Measurements from ENCODE around the gene PANX3. TPM values are rescaled to one million over a fixed set of nuclear protein-coding genes. Genes with fewer than 3 reads are reported as not detected.

The PANX3 gene, protein sequence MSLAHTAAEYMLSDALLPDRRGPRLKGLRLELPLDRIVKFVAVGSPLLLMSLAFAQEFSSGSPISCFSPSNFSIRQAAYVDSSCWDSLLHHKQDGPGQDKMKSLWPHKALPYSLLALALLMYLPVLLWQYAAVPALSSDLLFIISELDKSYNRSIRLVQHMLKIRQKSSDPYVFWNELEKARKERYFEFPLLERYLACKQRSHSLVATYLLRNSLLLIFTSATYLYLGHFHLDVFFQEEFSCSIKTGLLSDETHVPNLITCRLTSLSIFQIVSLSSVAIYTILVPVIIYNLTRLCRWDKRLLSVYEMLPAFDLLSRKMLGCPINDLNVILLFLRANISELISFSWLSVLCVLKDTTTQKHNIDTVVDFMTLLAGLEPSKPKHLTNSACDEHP
- not detected in 2 replicates for total RNA-seq (2012; rRNA removed)

DNA sequence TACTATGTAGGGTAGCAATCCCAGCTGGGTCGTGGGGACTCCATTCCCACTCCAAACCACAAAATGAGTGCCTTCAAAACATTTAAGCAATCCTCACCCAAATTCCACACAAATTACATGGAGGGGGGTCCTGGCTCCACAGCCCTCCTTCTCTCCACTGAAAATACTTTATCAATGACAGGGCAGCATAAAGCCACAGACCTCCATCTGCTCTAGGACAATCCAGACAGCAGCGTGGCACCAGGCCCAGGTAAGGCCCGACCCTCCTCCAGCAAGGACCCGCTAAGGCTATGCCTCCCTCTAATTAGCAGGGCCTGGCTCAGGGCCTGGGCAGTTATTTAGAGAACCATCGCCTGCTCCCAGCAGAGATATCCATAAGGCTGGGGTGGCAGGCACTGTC is at the start of gene PANX3:
Gene PANX3, plus strand, starts transcription at position 365 of the 400 bp plus-strand sequence. CDS start 129 bp downstream, outside the sequence.
- H3K36me3 ChIP-seq (ENCODE audit: insufficient read depth, low read length), result no peaks in the 10 kb centered on the region
- no peak within 1 kb of the TSS for H3K4me2 ChIP-seq (ENCODE audit: low read length)
- no peak within 1 kb of the TSS for H3K4me3 ChIP-seq (ENCODE audit: low read length)
- no peaks in the 10 kb centered on the region for H3K4me1 ChIP-seq (ENCODE audit: control insufficient read depth, insufficient read depth, low read length)
- H3K27me3 ChIP-seq (ENCODE audit: control insufficient read depth, insufficient read depth, low read length), result peaks cover 13% of the 10 kb centered on the region
- no peak within 1 kb of the TSS for H3K9ac ChIP-seq (ENCODE audit: low read depth, low read length)
- H3K9me3 ChIP-seq (replicated peaks; ENCODE audit: low read length), result no peaks in the 10 kb centered on the region

DNA sequence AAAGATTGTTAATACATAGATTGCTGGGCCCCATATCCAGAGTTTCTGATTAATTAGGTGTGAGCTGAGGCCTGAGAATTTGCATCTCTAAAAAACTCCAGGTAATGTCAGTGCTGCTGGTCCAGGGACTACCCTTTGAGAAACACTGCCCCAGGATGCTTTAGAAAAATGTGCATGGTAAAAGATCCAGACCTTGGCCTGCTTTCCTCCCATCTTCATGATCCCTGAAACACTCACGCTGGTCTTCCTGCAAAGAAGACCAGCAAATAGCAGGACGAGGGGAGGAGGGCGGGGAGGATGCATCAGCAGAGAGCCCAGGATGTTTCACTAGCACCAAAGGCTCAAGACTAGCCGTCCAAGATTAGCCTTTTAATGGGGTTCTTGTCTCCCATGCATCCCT is 41.5 kb upstream of the PANX3 start, which contains the start of gene OR8A1:
Gene OR8A1, plus strand, starts transcription at position 301 of the 400 bp plus-strand sequence. CDS start 123 bp downstream, outside the sequence.
- Histone ChIP-seq H3K4me3 (ENCODE audit: low read length) (no peak within 1 kb of the TSS), H3K27me3 (ENCODE audit: control insufficient read depth, insufficient read depth, low read length) (peaks cover 11% of the 10 kb centered on the region), H3K4me1 (ENCODE audit: control insufficient read depth, insufficient read depth, low read length) (no peaks in the 10 kb centered on the region), H3K4me2 (ENCODE audit: low read length) (no peak within 1 kb of the TSS), H3K9me3 (replicated peaks; ENCODE audit: low read length) (no peaks in the 10 kb centered on the region), H3K9ac (ENCODE audit: low read depth, low read length) (no peak within 1 kb of the TSS), H3K36me3 (ENCODE audit: insufficient read depth, low read length) (no peaks in the 10 kb centered on the region)

DNA sequence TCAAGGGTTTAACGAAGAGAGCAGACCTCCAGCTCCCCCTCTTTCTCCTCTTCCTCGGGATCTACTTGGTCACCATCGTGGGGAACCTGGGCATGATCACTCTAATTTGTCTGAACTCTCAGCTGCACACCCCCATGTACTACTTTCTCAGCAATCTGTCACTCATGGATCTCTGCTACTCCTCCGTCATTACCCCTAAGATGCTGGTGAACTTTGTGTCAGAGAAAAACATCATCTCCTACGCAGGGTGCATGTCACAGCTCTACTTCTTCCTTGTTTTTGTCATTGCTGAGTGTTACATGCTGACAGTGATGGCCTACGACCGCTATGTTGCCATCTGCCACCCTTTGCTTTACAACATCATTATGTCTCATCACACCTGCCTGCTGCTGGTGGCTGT is 41.1 kb upstream of the PANX3 start:
- H3K9ac ChIP-seq (ENCODE audit: low read depth, low read length), result no peak overlapping the region
- no peak overlapping the region for H3K4me2 ChIP-seq (ENCODE audit: low read length)
- H3K27me3 ChIP-seq (ENCODE audit: control insufficient read depth, insufficient read depth, low read length), result peaks cover 13% of the 10 kb centered on the region
- no peaks in the 10 kb centered on the region for H3K36me3 ChIP-seq (ENCODE audit: insufficient read depth, low read length)
- H3K4me3 ChIP-seq (ENCODE audit: low read length), result no peak overlapping the region
- H3K9me3 ChIP-seq (replicated peaks; ENCODE audit: low read length), result no peaks in the 10 kb centered on the region
- H3K4me1 ChIP-seq (ENCODE audit: control insufficient read depth, insufficient read depth, low read length), result no peaks in the 10 kb centered on the region

DNA sequence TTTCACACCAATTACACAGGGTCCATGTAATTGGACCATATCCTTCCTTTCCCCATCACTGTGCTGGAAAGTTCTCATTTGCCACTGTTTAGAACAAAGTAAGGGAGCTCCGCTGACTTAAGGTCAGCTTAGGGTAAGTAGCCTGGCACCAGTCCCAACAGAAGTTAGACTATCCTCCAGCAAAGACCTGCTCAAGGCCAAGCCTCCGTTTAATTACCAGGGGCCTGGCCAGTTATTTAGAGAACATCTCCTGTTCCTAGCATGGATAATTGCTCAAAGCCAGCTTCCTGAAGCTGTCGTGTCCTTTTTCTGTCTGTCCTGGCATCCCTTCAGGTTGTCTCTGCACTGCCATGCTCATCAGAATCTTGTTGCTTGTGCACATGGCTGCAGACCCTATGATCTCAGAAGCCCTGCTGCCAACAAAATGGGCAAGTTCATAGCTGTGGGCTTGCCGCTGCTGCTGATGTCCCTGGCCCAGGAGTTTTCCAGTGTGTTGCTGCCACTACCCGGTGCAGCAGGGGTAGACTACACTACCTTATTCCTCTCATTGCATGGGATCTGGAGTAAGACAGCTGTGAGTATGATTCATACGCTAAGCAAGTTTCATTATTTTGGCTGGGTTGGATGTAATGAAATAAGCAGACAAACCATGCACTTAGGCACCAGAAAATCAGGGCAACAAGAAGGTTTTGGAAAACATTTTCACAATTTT is 33.4 kb upstream of the PANX3 start:
- H3K9ac ChIP-seq (ENCODE audit: low read depth, low read length), result no peak overlapping the region
- no peaks in the 10 kb centered on the region for H3K9me3 ChIP-seq (replicated peaks; ENCODE audit: low read length)
- no peak overlapping the region for H3K4me2 ChIP-seq (ENCODE audit: low read length)
- H3K4me3 ChIP-seq (ENCODE audit: low read length), result no peak overlapping the region
- H3K27me3 ChIP-seq (ENCODE audit: control insufficient read depth, insufficient read depth, low read length), result peaks cover 15% of the 10 kb centered on the region
- no peaks in the 10 kb centered on the region for H3K4me1 ChIP-seq (ENCODE audit: control insufficient read depth, insufficient read depth, low read length)
- H3K36me3 ChIP-seq (ENCODE audit: insufficient read depth, low read length), result no peaks in the 10 kb centered on the region

DNA sequence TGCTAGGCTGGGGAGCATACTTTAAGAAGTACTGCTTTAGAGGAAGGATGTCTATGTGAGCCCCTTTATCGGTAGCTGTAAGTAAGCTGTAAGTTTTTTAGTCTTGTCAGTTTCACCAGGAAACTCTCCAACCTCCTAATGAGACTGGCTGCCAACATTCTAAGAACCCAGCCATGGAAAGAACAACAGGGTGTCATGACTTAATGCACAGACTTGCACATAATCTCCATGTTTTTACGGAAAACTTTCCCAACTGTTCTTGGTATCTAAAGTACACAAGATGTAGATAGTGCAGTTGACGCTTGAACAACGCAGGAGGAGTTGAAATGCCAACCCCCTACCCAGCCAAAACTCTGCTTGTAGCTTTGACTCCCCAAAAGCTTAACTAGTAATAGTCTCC is 32.5 kb upstream of the PANX3 start:
- no peak overlapping the region for H3K4me2 ChIP-seq (ENCODE audit: low read length)
- peaks cover 19% of the 10 kb centered on the region for H3K27me3 ChIP-seq (ENCODE audit: control insufficient read depth, insufficient read depth, low read length)
- H3K9ac ChIP-seq (ENCODE audit: low read depth, low read length), result no peak overlapping the region
- H3K36me3 ChIP-seq (ENCODE audit: insufficient read depth, low read length), result no peaks in the 10 kb centered on the region
- no peaks in the 10 kb centered on the region for H3K4me1 ChIP-seq (ENCODE audit: control insufficient read depth, insufficient read depth, low read length)
- no peaks in the 10 kb centered on the region for H3K9me3 ChIP-seq (replicated peaks; ENCODE audit: low read length)
- no peak overlapping the region for H3K4me3 ChIP-seq (ENCODE audit: low read length)

DNA sequence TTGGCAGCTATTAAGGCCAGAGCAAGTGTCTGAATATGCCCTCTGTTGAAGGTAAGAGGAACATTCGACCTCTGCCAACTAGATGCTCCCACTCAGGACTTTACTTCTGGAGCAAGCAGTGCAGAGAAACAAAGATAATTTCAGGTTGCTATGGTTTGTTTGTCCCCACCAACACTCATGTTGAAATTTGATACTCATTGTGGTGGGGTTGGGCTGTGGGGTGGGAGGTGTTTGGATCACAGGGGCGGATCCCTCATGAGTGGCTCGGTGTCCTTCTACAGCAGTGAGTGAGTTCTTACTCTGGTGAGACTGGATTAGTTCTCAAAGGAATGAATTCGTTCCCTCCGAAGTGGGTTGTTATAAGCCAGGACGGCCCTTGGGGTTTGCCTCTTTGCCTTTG is 29.4 kb upstream of the PANX3 start:
- H3K36me3 ChIP-seq (ENCODE audit: insufficient read depth, low read length), result no peaks in the 10 kb centered on the region
- H3K9me3 ChIP-seq (replicated peaks; ENCODE audit: low read length), result no peaks in the 10 kb centered on the region
- no peak overlapping the region for H3K4me2 ChIP-seq (ENCODE audit: low read length)
- H3K27me3 ChIP-seq (ENCODE audit: control insufficient read depth, insufficient read depth, low read length), result peaks cover 17% of the 10 kb centered on the region
- no peak overlapping the region for H3K9ac ChIP-seq (ENCODE audit: low read depth, low read length)
- no peaks in the 10 kb centered on the region for H3K4me1 ChIP-seq (ENCODE audit: control insufficient read depth, insufficient read depth, low read length)
- H3K4me3 ChIP-seq (ENCODE audit: low read length), result no peak overlapping the region

DNA sequence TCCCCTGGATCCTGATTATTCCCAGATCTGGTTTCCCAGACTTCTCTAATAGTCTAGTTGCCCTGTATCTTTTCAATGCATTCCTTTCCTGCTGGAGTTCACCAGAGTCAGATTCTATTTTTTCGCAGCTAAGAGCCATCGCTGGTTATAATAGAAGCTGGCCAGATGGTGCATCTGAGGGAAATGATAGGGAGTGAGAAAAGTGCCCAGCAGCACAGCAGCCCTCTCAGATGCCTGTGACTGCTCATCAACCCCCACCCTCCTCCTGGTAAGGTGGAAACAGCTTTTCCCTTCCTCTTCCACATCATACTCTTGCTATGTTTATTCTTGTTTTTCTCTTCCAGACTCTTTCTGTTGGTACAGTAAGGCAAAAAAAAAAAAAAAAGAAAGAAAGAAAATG is 28.7 kb upstream of the PANX3 start:
- Histone ChIP-seq H3K27me3 (ENCODE audit: control insufficient read depth, insufficient read depth, low read length) (peaks cover 10% of the 10 kb centered on the region), H3K9ac (ENCODE audit: low read depth, low read length) (no peak overlapping the region), H3K9me3 (replicated peaks; ENCODE audit: low read length) (no peaks in the 10 kb centered on the region), H3K4me2 (ENCODE audit: low read length) (no peak overlapping the region), H3K4me1 (ENCODE audit: control insufficient read depth, insufficient read depth, low read length) (no peaks in the 10 kb centered on the region), H3K36me3 (ENCODE audit: insufficient read depth, low read length) (no peaks in the 10 kb centered on the region), H3K4me3 (ENCODE audit: low read length) (no peak overlapping the region)

DNA sequence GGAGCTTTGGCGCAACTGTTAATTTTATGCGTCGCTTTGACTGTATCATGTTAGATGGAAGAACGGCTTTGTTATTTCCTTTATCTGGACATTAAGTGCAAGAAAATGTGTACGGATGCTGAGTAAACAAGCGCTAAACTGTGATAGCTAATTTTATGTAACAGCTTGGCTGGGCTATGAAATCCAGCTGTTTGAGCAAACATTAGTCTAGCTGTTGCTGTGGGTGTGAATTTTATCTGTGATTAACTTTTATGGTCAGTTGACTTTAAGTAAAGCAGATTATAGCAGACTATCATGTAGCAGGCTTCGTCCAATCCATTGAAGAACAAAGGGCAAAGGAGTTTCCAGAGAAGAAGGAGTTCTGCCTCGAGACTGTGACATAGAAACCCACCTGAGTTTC is 27.4 kb upstream of the PANX3 start:
- H3K36me3 ChIP-seq (ENCODE audit: insufficient read depth, low read length), result no peaks in the 10 kb centered on the region
- H3K9ac ChIP-seq (ENCODE audit: low read depth, low read length), result no peak overlapping the region
- no peak overlapping the region for H3K4me2 ChIP-seq (ENCODE audit: low read length)
- no peaks in the 10 kb centered on the region for H3K9me3 ChIP-seq (replicated peaks; ENCODE audit: low read length)
- H3K4me3 ChIP-seq (ENCODE audit: low read length), result no peak overlapping the region
- H3K4me1 ChIP-seq (ENCODE audit: control insufficient read depth, insufficient read depth, low read length), result no peaks in the 10 kb centered on the region
- peaks cover 5% of the 10 kb centered on the region for H3K27me3 ChIP-seq (ENCODE audit: control insufficient read depth, insufficient read depth, low read length)

DNA sequence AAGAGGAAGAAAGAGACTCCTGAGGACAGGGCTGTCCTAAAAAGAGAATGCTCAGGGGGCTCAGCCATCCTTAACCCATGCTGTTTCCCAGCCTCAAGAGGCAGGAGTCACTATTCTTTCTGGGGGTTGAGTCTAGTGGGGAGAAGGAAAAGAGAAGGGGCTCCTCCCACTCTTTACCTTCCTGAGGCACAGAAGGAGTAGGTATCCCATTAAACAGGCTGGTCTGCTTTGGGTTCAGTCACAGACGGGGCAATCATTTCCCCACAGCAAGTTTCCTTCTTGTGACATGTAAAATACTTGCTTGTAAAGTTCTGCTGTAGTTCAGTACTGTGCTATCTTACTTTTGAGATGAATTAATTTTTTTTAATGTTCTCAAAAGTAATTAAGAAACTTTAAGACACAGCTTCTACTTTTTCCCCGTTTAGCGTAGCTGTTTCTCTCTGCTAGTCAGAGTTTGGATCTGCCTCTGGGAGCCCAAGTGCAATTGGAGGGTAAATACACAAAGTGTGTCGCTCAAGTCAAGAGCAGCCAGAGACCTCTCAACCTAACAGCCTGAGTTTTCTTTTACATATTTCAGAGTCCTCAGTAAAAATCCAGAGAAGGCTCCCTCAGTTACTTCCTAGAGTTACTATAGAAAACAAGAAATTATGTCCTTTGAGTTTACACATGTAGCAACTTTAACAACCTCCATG is 26.4 kb upstream of the PANX3 start:
- Histone ChIP-seq H3K9ac (ENCODE audit: low read depth, low read length) (no peak overlapping the region), H3K9me3 (replicated peaks; ENCODE audit: low read length) (no peaks in the 10 kb centered on the region), H3K4me1 (ENCODE audit: control insufficient read depth, insufficient read depth, low read length) (no peaks in the 10 kb centered on the region), H3K36me3 (ENCODE audit: insufficient read depth, low read length) (no peaks in the 10 kb centered on the region), H3K4me2 (ENCODE audit: low read length) (no peak overlapping the region), H3K4me3 (ENCODE audit: low read length) (no peak overlapping the region), H3K27me3 (ENCODE audit: control insufficient read depth, insufficient read depth, low read length) (peaks cover 8% of the 10 kb centered on the region)

DNA sequence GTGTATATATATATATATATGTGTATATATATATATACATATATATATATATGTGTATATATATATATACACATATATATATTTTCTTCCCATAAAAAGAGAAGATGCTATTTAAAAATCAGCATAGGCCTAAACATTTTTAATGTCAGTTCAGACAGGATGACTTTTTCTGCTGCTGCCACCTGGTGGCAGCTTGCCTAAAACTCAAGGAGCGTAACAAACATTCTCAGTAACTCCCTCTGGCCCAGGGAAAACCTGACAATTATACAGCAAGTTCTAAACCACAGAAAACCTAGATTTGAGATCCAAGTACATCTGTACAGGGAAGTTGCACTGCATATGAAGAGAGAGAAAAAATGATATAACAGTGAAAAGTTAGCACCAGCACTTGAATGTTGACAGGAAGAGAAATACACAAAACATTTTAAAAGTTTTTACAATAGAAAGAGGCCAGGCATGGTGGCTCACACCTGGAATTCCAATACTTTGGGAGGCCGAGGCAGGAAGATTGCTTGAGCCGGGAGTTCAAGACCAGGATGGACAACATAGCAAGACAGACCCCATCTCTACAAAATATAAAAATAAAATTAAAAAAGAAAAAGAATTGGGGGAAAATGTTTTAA is 24.9 kb upstream of the PANX3 start:
- H3K4me2 ChIP-seq (ENCODE audit: low read length), result no peak overlapping the region
- no peaks in the 10 kb centered on the region for H3K4me1 ChIP-seq (ENCODE audit: control insufficient read depth, insufficient read depth, low read length)
- no peaks in the 10 kb centered on the region for H3K36me3 ChIP-seq (ENCODE audit: insufficient read depth, low read length)

DNA sequence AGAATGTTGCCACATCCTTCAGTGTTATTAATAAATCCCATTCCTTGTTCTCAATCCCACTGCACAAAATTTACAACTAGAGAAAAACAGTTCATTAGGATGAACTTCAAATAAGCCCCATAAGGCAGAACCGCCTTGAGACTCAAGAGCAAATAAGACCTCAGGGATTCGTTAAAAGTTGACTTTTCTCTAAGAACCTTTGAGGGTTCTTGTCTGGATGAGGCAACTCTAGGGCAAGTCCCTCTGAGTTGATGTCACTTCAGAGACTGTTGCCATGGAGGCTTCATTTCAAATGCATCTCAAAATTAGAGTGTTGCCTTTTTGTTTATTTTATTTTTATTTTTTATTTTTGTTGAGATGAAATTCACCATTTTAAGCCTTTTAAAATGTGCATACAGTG is 19.8 kb upstream of the PANX3 start:
- no peaks in the 10 kb centered on the region for H3K4me1 ChIP-seq (ENCODE audit: control insufficient read depth, insufficient read depth, low read length)
- no peaks in the 10 kb centered on the region for H3K9me3 ChIP-seq (replicated peaks; ENCODE audit: low read length)
- H3K4me2 ChIP-seq (ENCODE audit: low read length), result no peak overlapping the region
- H3K4me3 ChIP-seq (ENCODE audit: low read length), result no peak overlapping the region
- H3K9ac ChIP-seq (ENCODE audit: low read depth, low read length), result no peak overlapping the region
- peaks cover 13% of the 10 kb centered on the region for H3K27me3 ChIP-seq (ENCODE audit: control insufficient read depth, insufficient read depth, low read length)
- no peaks in the 10 kb centered on the region for H3K36me3 ChIP-seq (ENCODE audit: insufficient read depth, low read length)

More for the DNA sequence above, 24.9 kb upstream of the PANX3 start:
- no peak overlapping the region for H3K9ac ChIP-seq (ENCODE audit: low read depth, low read length)
- no peaks in the 10 kb centered on the region for H3K9me3 ChIP-seq (replicated peaks; ENCODE audit: low read length)
- H3K27me3 ChIP-seq (ENCODE audit: control insufficient read depth, insufficient read depth, low read length), result peaks cover 14% of the 10 kb centered on the region
- H3K4me3 ChIP-seq (ENCODE audit: low read length), result no peak overlapping the region

All from skeletal muscle satellite cell (primary cell).